GM18511 (cell line): ENCODE results near the gene TFAP2C.
"Not testable (repeated sequence)": the region's sequence is repeated elsewhere in the genome, so short reads cannot be mapped to it uniquely, and the experiment has no call there.

ENCODE experiments used
- ATAC-seq: cut with Tn5 transposase; IDR thresholded peaks from one replicate; pipeline ENCODE4 v1.9.1; 2021; ENCODE audit warnings: mild to moderate bottlenecking, moderate library complexity; ENCODE audit not compliant: unreplicated experiment

Gene TFAP2C

GRCh38 chr20:56637576-56637975, 8.5 kb downstream of the TFAP2C start:
- no peak for ATAC-seq

DNA sequence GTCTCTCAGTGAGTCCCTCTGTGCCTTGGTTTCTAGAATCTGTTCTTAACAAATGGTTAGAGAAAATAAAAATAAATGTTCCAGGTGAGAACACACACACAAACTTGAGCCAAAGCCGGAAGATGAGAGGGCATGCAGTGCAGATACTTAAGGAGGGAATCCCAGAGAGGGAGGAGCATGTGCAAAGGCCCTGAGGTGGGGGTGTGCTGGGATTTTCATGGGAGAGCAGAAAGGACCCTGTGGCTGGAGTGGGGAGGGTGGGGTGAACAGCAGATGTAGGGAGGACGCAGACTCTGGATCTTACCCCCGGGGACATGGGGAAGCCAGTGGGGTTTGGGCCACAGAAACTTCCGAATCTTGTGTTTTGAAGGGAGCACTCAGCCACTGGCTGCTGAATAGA, 17.5 kb downstream of the TFAP2C start:
- no peak for ATAC-seq

GRCh38 chr20:56653211-56653610, 24.1 kb downstream of the TFAP2C start:
- ATAC-seq, result no peak

DNA sequence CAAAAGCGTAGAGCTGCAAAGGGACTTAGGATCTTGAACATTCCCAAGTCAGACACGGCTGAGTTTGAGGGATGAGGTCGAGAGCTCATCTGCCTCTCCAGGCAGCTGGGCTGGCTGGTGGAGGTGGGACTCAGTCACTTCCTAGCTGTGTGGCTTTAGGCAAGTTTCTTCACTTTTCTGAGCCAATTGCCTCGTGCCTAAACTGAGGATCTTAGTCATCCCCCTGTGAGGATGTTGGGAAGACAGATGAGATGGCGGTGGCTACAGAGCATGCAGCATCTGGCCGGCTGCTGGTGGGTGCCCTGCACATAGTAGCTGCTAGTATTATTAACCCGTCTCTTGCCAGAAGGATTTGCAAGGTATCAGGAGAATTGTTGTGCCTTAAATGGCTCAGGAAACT, 27.5 kb downstream of the TFAP2C start:
- no peak for ATAC-seq

DNA sequence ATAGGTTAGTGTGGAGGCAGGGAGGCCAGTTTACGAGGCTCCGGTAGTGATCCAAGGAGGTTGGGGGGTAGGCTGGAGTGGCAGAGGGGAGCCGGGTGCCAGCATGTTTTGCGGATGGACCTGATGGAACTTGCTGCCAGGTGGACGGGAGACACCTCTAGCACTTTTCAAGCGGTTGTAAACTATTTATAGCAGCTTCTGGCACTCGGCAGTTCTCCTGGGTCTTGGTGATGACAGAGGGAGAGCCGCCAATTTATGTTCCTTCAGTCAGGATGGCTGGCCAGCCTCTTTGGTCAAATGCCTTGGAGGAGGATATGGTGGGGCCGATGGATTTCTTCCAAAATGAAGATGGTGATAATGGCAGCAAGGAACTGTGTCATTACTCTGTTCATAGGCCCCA, 28.8 kb downstream of the TFAP2C start:
- no peak for ATAC-seq

- not testable (repeated sequence) for ATAC-seq
Measured at GRCh38 chr20:56658341-56658947, 29.3 kb downstream of the TFAP2C start.

DNA sequence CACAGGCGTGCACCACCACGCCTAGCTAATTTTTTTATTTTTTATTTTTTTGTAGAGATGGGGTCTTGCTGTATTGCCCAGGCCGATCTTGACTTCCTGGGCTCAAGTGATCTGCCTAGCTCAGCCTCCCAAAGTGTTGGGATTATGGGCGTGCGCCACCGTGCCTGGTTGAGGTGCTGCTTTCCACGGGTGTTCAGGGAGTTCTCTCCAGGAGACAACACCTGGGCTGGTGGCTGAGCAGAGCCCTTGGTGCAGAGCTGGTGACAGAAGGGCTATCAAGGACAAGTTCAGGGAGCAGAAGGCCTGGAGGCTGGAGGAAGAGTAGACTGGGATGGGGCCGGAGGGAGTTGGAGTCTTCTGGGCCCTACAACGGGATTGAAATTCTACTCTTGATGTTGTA, 34.6 kb downstream of the TFAP2C start:
- no peak for ATAC-seq

- no peak for ATAC-seq
Measured at GRCh38 chr20:56664796-56665195, 35.7 kb downstream of the TFAP2C start.

- ATAC-seq, result no peak
Measured at GRCh38 chr20:56665806-56666205, 36.7 kb downstream of the TFAP2C start.

GRCh38 chr20:56673450-56673849, 44.3 kb downstream of the TFAP2C start:
- no peak for ATAC-seq

DNA sequence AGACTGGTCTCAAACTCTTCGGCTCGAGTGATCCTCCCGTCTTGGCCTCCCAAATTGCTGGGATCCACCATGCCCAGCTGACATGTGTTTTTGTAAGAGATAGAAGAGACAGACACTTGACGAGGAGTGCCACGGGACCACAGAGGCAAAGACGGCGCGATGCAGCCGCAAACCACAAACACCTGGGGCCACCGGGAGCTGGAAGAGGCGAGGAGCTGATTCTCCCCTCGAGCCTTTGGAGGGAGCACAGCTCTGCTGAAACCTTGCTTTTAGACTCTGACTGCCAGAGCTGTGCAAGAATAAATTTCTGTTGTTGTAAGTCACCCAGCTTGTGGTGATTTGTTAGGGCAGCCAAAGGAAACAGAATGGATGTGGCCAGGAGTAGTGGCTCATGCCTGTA, 46.9 kb downstream of the TFAP2C start:
- ATAC-seq, result no peak

GRCh38 chr20:56676679-56677078, 47.6 kb downstream of the TFAP2C start:
- ATAC-seq, result no peak

DNA sequence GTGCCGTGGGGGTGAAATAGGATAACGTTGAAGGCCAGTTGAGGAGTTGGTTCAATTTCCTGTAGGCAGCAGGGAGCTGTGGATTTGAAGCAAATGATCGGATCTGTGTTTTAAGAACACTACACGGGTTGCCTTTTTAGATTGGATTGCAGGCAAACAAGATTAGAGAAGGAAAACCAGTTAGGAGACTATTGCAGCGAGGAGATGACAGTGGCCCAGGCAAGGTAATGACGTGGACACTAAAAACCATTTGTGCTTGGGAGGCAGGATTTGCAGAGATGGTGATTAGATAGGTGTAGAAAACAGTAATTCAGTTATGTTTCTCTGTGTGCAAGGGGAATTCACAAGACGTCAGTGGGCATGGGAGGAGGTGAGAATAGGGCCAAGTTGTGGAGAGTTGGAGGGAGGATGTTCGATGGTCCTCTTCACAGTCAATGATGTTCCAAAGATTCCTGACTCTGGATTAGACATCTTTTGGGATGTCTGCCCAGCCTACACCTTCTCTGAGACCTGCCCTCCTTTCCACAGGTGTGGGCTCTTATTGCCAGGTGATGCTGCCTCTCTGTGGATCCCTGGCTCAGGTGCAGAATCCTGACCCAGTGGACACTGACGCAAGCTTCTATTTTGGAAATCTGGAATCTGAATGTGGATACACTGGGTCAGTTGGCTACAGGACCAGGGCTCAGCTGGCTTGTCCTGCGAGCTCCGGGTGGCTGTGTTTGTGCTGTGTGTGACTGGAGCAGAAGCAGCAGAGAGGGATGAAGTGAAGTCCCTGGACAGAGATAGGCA, 54.2 kb downstream of the TFAP2C start:
- ATAC-seq, result no peak

DNA sequence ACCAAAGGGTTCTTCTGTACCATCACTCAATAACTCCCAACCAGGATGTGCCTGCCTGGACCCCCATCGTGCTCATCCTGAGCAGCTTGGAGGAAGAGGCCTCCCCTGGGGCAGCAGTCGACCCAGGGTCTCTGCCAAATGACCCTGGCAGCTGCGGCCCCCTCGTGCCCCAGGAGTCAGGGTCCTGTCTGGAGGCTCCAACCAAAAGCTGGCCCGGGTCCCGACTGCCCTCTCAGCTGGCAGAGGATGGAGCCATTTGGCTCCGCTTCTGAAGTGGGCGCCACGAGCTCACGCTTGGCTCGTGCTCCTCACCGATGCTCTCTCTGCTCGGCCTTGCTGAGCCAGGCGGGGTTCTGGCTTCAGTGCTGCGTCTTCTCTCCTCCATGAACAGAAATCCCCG, 56.8 kb downstream of the TFAP2C start:
- no peak for ATAC-seq

- no peak for ATAC-seq
Measured at GRCh38 chr20:56687061-56687460, 58.0 kb downstream of the TFAP2C start.

GRCh38 chr20:56688106-56688505, 59.0 kb downstream of the TFAP2C start:
- ATAC-seq, result no peak
